SJSA1 (cell line): ENCODE results near the gene GID8. TPM values are rescaled to one million over a fixed set of nuclear protein-coding genes. Genes with fewer than 3 reads are reported as not detected.

ENCODE experiments used
- DNase-seq, 2 experiments: peaks; one replicate each; pipeline ENCODE4 v3.0.0-alpha.2; 2015 to 2020; ENCODE audit warnings: low spot score in 2 of 2, low read depth in 1 of 2
- H3K27ac ChIP-seq: fragments of 250-450 bp; sonication (Bioruptor Pico); 2 replicates; pipeline ENCODE4 v1.5.1; 2020; ENCODE audit warnings: mild to moderate bottlenecking, moderate library complexity
- H3K27me3 ChIP-seq: fragments of 250-450 bp; sonication (Bioruptor Pico); replicated peaks from 2 replicates; pipeline ENCODE4 v1.5.1; 2020; ENCODE audit warnings: mild to moderate bottlenecking, moderate library complexity
- H3K36me3 ChIP-seq: fragments of 250-450 bp; sonication (Bioruptor Pico); 2 replicates; pipeline ENCODE4 v1.5.1; 2020; ENCODE audit warnings: mild to moderate bottlenecking
- H3K4me1 ChIP-seq: fragments of 250-450 bp; sonication (Bioruptor Pico); replicated peaks from 2 replicates; pipeline ENCODE4 v1.6.1; 2021; ENCODE audit warnings: mild to moderate bottlenecking
- H3K4me3 ChIP-seq: fragments of 250-450 bp; sonication (Bioruptor Pico); 2 replicates; pipeline ENCODE4 v1.5.1; 2020; ENCODE audit warnings: mild to moderate bottlenecking
- H3K9me3 ChIP-seq: fragments of 250-450 bp; sonication (Bioruptor Pico); replicated peaks from 2 replicates; pipeline ENCODE4 v1.5.1; 2020; ENCODE audit warnings: mild to moderate bottlenecking
- total RNA-seq: library from RNA; depleted of rRNA; stranded (reverse); fragments of >200 nt; shearing (Covaris generic); gene quantifications from 2 replicates; pipeline ENCODE4 v1.2.3, GENCODE V29; 2014

The GID8 gene
- total RNA-seq, 1 experiment from 2014 or later: 20.7 TPM

DNA sequence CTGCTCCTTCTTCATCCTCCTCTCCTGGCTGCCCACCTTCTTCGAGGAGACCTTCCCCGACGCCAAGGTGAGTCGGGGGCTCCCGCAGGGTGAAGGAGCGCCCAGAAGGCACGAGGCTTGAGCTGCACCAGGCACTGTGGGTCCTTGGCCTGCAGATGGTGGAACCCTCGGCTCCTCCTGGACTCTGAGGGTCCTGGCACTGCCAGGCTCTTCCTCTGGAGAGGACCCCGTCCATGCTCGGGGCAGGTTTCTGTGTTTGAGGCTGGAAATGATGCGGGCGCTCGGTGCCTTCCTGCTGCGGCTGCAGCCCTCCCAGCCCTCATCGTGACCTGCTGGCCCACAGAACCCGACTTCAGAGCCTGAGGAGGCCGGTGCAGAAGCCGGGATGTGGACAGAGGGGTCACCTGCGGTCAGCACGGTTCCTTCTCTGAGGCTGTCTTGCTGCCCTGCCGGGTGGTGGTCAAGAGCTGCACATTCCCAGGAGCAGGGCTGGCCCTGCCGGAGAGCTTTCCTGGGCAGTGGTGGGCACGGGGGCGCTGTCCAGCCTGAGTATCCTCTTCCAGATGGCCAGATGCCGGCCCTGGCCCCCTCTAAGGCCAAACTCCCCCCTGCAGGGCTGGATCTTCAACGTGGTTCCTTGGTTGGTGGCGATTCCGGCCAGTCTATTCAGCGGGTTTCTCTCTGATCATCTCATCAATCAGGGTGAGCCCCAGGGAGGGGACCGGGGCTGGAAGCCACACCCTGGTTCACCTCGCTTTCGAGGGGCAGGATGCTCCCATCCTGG lies 25.9 kb downstream of the GID8 start:
- no peak overlapping the region for H3K27ac ChIP-seq
- H3K9me3 ChIP-seq: no peaks in the 10 kb centered on the region
- no peaks in the 10 kb centered on the region for H3K4me1 ChIP-seq
- H3K36me3 ChIP-seq: no peaks in the 10 kb centered on the region
- H3K27me3 ChIP-seq: peaks cover 40% of the 10 kb centered on the region
- no peak for DNase-seq
- no peak overlapping the region for H3K4me3 ChIP-seq

DNA sequence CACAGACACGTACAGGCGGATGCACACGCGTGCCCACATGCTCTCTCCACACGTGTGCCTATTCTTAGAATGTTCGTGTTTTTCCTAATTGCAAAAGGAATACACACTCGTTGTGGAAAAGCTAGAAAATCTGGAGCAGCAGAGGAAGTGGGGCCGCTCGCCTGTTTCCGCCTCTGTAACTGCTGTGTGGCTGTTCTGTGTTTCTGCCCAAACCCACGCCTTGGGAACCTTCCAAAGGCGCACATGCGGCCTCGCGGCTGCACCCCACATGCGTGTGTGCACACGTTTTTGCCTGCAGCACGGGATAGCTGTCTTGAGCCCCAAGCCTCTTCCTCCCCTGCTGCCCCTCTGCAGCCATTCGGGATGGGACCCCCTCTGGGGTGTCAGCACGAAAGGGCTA lies 26.8 kb downstream of the GID8 start:
- no peaks in the 10 kb centered on the region for H3K36me3 ChIP-seq
- no peak overlapping the region for H3K27ac ChIP-seq
- H3K4me1 ChIP-seq: no peaks in the 10 kb centered on the region
- H3K27me3 ChIP-seq: peaks cover 48% of the 10 kb centered on the region
- no peak overlapping the region for H3K4me3 ChIP-seq
- DNase-seq: no peak
- H3K9me3 ChIP-seq: no peaks in the 10 kb centered on the region

DNA sequence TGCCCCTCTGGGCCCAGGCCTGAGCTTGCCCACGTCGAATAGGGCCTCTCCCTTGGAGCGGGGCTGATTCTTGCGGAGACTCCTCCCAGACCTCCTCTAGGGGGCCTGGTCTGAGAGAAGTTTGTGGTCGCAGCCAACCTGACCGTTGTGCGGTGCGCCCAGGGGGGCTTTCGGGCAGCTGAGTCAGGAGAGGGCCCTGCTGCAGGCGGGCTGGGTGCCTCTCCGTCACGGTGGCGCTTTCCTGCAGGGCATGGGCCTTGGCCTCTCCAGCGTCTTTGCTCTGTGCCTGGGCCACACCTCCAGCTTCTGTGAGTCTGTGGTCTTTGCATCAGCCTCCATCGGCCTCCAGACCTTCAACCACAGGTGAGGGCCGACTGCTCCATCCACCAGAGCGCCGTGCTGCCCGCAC lies 27.4 kb downstream of the GID8 start:
- H3K27me3 ChIP-seq: peaks cover 54% of the 10 kb centered on the region
- no peak overlapping the region for H3K27ac ChIP-seq
- no peaks in the 10 kb centered on the region for H3K36me3 ChIP-seq
- H3K4me3 ChIP-seq: no peak overlapping the region
- H3K9me3 ChIP-seq: no peaks in the 10 kb centered on the region
- no peaks in the 10 kb centered on the region for H3K4me1 ChIP-seq
- no peak for DNase-seq

DNA sequence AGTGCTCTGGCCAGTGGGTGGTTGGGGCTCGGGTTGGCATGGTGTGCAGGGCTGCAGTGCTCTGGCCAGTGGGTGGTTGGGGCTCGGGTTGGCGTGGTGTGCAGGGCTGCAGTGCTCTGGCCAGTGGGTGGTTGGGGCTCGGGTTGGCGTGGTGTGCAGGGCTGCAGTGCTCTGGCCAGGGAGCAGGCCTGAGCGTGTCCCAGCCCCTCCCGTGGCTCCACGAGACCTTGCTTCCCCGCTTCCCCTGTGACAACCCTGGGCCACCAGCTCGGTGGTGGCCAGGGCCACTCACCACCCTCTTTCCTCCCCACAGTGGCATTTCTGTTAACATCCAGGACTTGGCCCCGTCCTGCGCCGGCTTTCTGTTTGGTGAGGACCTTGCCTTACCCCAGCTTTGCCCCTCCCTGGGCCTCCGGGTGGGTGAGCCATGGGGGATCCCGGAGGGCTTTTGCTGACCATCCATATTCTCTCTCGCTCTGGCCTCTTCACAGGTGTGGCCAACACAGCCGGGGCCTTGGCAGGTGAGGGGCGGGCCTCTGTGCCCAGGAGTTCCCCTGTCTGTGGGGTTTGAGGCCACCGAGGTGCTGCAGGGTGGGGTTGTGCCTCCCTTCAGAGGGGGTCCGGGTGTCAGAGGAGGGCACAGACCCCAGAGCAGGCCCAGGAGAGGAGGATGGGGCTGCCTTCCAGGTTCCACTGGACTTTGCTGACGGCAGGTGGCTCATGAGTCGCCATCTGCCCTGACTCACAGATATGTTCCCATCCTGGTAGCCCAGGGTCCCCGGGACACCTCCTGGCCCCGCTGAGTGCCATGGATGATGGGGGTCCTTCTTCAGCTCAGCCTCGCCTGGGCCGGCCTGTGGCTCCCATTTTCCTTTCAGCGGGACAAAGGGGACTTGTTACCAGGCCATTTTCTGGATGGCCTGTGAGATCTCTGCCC lies 28.5 kb downstream of the GID8 start:
- H3K36me3 ChIP-seq: no peaks in the 10 kb centered on the region

DNA sequence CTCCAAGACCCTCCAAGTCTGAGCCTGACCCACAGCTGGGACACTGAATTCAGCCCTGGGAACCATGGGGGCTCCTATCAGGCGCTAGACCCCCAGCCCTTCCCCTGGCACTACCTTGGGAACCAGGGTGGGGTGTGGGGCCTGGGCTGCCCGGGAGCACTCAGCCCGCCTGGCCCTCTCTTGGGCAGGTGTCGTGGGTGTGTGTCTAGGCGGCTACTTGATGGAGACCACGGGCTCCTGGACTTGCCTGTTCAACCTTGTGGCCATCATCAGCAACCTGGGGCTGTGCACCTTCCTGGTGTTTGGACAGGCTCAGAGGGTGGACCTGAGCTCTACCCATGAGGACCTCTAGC lies 29.2 kb downstream of the GID8 start:
- Histone ChIP-seq H3K36me3 (no peaks in the 10 kb centered on the region), H3K9me3 (no peaks in the 10 kb centered on the region), H3K27me3 (peaks cover 62% of the 10 kb centered on the region), H3K27ac (no peak overlapping the region), H3K4me3 (no peak overlapping the region), H3K4me1 (no peaks in the 10 kb centered on the region; the same call in 1 of the 2 replicates)
- no peak for DNase-seq

More for the DNA sequence above, 28.5 kb downstream of the GID8 start:
- peaks cover 62% of the 10 kb centered on the region for H3K27me3 ChIP-seq
- DNase-seq: no peak
- no peaks in the 10 kb centered on the region for H3K9me3 ChIP-seq
- H3K4me1 ChIP-seq: no peaks in the 10 kb centered on the region
- no peak overlapping the region for H3K27ac ChIP-seq
- H3K4me3 ChIP-seq: no peak overlapping the region

DNA sequence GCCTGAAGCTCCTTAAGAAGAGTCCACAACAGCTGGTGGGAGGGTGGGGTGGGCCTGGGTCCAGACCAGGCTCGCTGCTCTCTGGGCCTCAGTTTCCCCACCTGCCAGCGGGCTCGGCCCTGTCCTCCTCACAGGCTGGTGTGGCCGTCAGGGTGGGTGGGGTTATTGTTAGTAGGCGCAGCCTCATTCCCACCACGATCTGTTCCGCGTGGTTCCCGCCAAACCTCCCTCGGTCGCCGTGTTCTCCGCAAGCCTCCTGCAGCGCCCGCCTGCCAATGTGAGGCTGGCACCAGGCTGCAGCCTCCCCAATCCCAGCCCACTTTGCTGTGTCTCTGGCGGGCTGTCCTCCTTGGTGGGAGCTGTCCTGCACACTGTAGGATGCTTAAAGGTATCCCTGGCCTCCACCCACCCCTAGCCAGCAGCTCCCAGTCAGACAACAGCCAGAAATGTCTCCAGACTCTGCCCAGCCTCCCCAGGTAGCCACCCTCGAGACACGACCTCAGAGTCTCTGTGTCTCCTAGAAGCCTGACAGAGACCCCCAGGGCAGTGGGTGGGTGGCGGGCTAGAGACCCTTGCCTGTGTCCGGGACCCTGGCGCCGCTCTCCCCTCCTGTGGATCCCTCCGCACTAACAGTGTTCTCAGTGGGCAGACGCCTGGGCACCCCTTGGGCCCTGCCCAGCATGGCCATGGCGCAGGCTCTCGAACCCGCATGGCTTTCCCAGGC lies 29.8 kb downstream of the GID8 start:
- H3K9me3 ChIP-seq: no peaks in the 10 kb centered on the region
- no peak overlapping the region for H3K4me3 ChIP-seq
- H3K4me1 ChIP-seq: peaks cover 6% of the 10 kb centered on the region; the same call in 1 of the 2 replicates
- no peak overlapping the region for H3K27ac ChIP-seq
- no peak for DNase-seq
- no peaks in the 10 kb centered on the region for H3K36me3 ChIP-seq
- H3K27me3 ChIP-seq: peaks cover 68% of the 10 kb centered on the region

DNA sequence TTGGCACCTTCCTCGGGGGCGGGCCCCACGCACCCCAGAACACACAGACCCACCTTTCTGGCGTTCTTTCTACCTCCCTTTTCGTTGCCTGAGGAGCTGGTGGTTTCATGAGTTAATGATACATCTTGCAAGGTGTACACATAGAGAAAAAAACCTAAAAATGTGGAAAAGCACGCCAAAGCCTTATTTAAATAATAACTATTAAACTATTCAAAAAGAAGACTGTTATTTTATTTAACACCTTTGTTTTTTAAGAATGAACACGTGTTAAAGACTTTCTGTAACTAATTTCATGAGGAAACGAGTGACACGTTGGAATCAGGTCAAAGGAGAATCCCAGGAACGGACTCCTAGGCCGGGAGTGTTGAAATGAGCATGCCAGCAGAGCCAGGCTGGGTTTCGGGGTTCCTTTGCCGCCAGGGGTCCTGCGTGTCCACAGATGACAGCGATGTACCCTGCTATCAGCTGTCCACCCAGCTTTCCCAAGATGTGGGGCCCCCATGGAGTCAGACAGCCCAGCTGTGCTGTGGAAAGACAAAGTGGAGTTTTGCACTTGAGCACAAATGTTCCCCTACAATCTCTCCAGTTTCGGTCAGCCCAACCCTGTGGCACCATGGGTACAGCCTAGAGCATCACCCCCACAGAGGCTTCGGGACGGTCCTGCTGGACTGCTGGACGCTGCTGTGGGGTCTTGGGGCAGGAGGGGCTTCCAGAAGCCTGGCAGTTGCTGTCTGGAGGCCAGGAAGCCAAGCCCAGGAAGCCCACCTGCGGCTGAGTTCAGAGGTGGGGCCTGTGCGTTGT lies 30.6 kb downstream of the GID8 start:
- Histone ChIP-seq H3K4me3 (no peak overlapping the region), H3K27me3 (peaks cover 71% of the 10 kb centered on the region), H3K27ac (no peak overlapping the region), H3K36me3 (no peaks in the 10 kb centered on the region), H3K4me1 (peaks cover 6% of the 10 kb centered on the region; the same call in 1 of the 2 replicates), H3K9me3 (no peaks in the 10 kb centered on the region)
- DNase-seq: no peak

DNA sequence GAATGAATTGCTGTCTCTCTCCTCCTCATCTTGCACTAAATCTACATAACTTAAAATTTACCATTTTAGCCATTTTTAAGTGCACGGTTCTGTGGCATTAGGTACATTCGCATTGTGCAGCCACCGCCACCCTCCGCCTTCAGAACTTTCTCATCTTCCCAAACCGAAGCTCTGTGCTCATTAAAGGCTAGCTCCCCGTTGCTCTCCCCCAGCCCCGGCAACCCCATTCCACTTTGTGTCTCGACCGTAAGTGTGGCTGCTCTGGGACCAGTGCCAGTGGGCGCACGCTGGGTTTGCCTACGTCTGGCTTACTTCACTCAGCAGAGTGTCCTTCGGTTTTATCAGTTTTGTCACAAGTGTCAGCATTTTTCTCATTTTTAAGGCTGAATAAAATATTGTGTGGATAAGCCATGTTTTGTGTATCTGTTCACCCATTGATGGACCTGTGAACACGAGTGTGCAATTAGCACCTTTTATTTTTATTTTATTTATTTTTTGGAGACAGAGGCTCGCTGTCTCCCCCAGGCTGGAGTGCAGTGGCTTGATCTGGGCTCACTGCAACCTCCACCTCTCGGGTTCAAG lies 31.3 kb downstream of the GID8 start:
- H3K27ac ChIP-seq: no peak overlapping the region
- H3K4me1 ChIP-seq: peaks cover 6% of the 10 kb centered on the region; the same call in 1 of the 2 replicates
- no peaks in the 10 kb centered on the region for H3K9me3 ChIP-seq
- no peak overlapping the region for H3K4me3 ChIP-seq
- H3K36me3 ChIP-seq: no peaks in the 10 kb centered on the region
- no peak for DNase-seq
- peaks cover 71% of the 10 kb centered on the region for H3K27me3 ChIP-seq

DNA sequence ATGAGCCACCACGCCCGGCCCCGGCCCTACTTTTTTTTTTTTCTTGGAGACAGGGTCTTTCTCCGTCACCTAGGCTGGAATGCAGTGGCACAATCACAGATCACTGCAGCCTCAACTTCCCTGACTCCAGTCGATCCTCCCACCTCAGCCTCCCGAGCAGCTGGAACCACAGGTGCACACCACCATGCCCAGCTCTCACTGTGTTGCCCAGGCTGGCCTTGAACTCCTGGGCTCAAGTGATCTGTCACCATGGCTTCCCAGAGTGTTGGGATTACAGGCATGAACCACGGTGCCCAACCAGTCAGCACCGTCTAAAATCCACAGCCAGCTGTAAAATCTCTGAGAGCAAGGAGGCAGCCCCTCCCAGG lies 32.0 kb downstream of the GID8 start:
- H3K36me3 ChIP-seq: no peaks in the 10 kb centered on the region
- no peaks in the 10 kb centered on the region for H3K9me3 ChIP-seq
- DNase-seq: no peak
- no peak overlapping the region for H3K4me3 ChIP-seq
- H3K27me3 ChIP-seq: peaks cover 71% of the 10 kb centered on the region
- H3K4me1 ChIP-seq: peaks cover 6% of the 10 kb centered on the region; the same call in 1 of the 2 replicates
- no peak overlapping the region for H3K27ac ChIP-seq

DNA sequence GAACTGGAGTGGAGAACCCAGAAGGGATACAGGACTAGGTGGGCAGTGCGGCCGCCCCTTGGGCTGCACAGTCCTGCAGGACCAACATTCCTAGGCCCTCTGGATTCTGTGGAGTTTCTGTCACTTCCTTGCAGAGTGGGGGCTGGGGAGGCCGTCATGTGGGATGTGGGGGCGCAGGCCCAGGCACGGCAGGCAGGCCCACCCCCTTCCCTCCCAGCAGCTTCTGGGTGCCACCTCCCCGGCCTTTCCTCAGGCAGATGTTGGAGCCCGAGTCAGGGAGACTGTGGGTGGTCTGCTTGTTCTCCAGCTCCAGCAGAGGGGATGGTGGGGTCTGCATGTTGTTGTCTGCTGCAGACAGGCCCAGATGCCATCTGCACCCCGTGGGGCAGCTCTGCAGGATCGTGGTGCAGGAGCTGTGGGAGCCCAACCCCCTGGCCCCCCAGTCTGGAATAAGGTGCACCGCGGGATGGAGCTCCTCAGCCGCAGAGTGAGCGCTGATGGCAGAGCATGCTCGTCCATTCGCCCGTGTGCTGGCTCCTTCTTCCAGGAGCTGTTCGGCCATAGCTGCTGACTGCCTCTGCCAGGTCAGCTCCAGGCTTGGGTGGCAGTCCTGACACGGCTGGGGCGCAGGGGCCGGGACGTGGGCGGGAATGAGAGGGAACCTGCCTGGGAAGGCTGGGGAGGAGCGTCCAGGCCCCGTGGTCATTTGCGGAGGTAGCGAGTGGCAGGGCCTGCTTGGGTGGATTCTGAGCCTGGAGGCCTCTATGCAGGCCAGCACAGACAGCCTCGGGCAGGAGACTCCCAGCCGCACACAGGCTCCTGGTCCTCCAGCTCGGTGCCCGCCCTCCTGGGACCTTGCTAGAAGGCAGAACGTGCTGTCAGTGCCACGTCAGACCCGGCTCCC lies 32.6 kb downstream of the GID8 start:
- H3K36me3 ChIP-seq: no peaks in the 10 kb centered on the region
- no peak for DNase-seq
- peaks cover 71% of the 10 kb centered on the region for H3K27me3 ChIP-seq
- no peaks in the 10 kb centered on the region for H3K9me3 ChIP-seq
- H3K27ac ChIP-seq: no peak overlapping the region
- no peak overlapping the region for H3K4me3 ChIP-seq
- H3K4me1 ChIP-seq: peaks cover 6% of the 10 kb centered on the region; the same call in 1 of the 2 replicates

DNA sequence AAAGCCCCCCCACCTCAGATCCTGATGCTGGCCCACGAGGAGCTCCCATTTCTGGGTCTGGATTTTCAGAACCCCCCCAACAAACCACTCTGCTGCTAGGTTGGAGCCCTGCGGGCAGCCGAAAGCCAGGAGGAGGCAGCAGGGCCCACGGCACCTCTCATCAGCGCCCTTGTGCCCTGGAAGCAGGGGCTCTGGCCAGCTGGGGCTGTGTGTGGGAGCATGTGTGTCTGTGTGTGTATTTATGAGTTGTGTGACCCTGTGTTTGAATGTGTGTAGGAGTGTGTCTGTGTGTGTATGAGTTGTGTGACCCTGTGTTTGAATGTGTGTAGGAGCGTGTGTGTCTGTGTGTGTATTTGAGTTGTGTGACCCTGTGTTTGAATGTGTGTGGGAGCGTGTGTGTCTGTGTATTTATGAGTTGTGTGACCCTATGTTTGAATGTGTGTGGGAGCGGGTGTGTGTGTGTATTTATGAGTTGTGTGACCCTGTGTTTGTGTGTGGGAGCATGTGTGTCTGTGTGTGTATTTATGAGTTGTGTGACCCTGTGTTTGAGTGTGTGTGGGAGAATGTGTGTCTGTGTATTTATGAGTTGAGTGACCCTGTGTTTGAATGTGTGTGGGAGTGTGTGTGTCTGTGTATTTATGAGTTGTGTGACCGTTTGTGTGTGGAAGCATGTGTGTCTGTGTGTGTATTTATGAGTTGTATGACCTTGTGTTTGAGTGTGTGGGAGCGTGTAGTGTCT lies 33.4 kb downstream of the GID8 start:
- Histone ChIP-seq H3K27me3 (peaks cover 73% of the 10 kb centered on the region), H3K9me3 (no peaks in the 10 kb centered on the region), H3K4me3 (no peak overlapping the region), H3K36me3 (no peaks in the 10 kb centered on the region), H3K27ac (no peak overlapping the region), H3K4me1 (peaks cover 6% of the 10 kb centered on the region; the same call in 1 of the 2 replicates)
- no peak for DNase-seq
